HG03439 (cell line): ENCODE data around the gene BAG3.
"Not testable (repeated sequence)": the region's sequence is repeated elsewhere in the genome, so short reads cannot be mapped to it uniquely, and the experiment has no call there.

Experiments
- ATAC-seq: cut with Tn5 transposase; IDR thresholded peaks from one replicate; pipeline ENCODE4 v1.9.1; 2021; ENCODE audit warnings: mild to moderate bottlenecking, moderate library complexity; ENCODE audit not compliant: unreplicated experiment

The BAG3 gene

GRCh38 chr10:119640384-119640783 lies 10.8 kb upstream of the BAG3 start:
- ATAC-seq: no peak

GRCh38 chr10:119640875-119641526 lies 10.2 kb upstream of the BAG3 start:
- no peak for ATAC-seq

GRCh38 chr10:119642556-119643111 lies 8.5 kb upstream of the BAG3 start:
- ATAC-seq: no peak

- no peak for ATAC-seq
These were observed 7.6 kb upstream of the BAG3 start for GRCh38 chr10:119643306-119644204.

- ATAC-seq: no peak
These were observed 6.9 kb upstream of the BAG3 start for GRCh38 chr10:119644205-119644814.

GRCh38 chr10:119644994-119645393 lies 6.2 kb upstream of the BAG3 start:
- ATAC-seq: no peak

GRCh38 chr10:119650062-119650461 lies 1.1 kb upstream of the BAG3 start:
- ATAC-seq: no peak

- peak; percentile 41 for ATAC-seq
These were observed 557 bp downstream of the BAG3 start for GRCh38 chr10:119651514-119652360.

GRCh38 chr10:119652361-119652730 lies 1.2 kb downstream of the BAG3 start:
- ATAC-seq: no peak

- ATAC-seq: no peak
These were observed 2.0 kb downstream of the BAG3 start for GRCh38 chr10:119653209-119653608.

GRCh38 chr10:119653916-119654315 lies 2.7 kb downstream of the BAG3 start:
- no peak for ATAC-seq

- no peak for ATAC-seq
These were observed 3.4 kb downstream of the BAG3 start for GRCh38 chr10:119654540-119654939.

- no peak for ATAC-seq
These were observed 4.4 kb downstream of the BAG3 start for GRCh38 chr10:119655566-119656001.

GRCh38 chr10:119656760-119657159 lies 5.6 kb downstream of the BAG3 start:
- no peak for ATAC-seq

- ATAC-seq: no peak
These were observed 6.5 kb downstream of the BAG3 start for GRCh38 chr10:119657725-119658124.

GRCh38 chr10:119658274-119658673 lies 7.1 kb downstream of the BAG3 start:
- no peak for ATAC-seq

GRCh38 chr10:119659951-119660350 lies 8.8 kb downstream of the BAG3 start:
- ATAC-seq: no peak

GRCh38 chr10:119662076-119662605 lies 11.0 kb downstream of the BAG3 start:
- ATAC-seq: not testable (repeated sequence)

GRCh38 chr10:119663866-119664698 lies 12.9 kb downstream of the BAG3 start:
- ATAC-seq: no peak
